Fibroblast of villous mesenchyme (primary cell): ENCODE measurements around the gene PRAF2. TPM values are rescaled to one million over a fixed set of nuclear protein-coding genes. Genes with fewer than 3 reads are reported as not detected.

Experiments
- DNase-seq: peaks from one replicate; pipeline ENCODE4 v3.0.0-alpha.2; 2010; ENCODE audit warnings: low read depth
- H3K4me3 ChIP-seq: 2 replicates; pipeline ENCODE4 v1.5.1; 2011; ENCODE audit warnings: low read depth, mild to moderate bottlenecking, low read length
- total RNA-seq: library from RNA; depleted of rRNA; stranded (reverse); fragments of >200 nt; gene quantifications from 2 replicates; pipeline ENCODE4 v1.2.3, GENCODE V29; 2012
- TF ChIP-seq, protein P1 (sequence below): IDR thresholded peaks from 2 replicates; pipeline ENCODE4 v1.5.1; 2012; ENCODE audit warnings: low read depth, mild to moderate bottlenecking, low read length; ENCODE audit not compliant: insufficient read depth

The PRAF2 gene
- total RNA-seq, 1 donor, result 15.1 TPM

DNA sequence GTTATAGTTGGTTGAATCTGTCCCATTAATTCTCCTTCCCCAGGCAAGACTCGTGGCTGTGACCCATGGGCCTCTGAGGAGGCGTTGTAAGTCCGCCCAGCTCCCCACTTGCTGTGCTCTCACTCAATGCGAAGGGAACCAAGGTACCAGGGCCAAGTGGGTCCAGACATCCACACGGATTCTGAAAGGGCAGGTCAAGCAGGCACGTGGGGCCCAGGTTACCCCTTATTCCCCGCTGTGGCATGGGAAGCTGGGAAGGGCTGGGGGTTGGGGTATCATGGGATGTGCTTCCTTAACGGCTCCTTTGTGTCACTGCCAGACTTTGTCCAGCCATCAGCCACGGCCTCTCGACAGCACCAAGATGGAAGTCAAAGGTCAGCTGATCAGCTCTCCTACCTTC lies 11.9 kb downstream of the PRAF2 start:
- no peak for DNase-seq
- H3K4me3 ChIP-seq, result no peak overlapping the region
- TF ChIP-seq, protein P1, sequence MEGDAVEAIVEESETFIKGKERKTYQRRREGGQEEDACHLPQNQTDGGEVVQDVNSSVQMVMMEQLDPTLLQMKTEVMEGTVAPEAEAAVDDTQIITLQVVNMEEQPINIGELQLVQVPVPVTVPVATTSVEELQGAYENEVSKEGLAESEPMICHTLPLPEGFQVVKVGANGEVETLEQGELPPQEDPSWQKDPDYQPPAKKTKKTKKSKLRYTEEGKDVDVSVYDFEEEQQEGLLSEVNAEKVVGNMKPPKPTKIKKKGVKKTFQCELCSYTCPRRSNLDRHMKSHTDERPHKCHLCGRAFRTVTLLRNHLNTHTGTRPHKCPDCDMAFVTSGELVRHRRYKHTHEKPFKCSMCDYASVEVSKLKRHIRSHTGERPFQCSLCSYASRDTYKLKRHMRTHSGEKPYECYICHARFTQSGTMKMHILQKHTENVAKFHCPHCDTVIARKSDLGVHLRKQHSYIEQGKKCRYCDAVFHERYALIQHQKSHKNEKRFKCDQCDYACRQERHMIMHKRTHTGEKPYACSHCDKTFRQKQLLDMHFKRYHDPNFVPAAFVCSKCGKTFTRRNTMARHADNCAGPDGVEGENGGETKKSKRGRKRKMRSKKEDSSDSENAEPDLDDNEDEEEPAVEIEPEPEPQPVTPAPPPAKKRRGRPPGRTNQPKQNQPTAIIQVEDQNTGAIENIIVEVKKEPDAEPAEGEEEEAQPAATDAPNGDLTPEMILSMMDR, result no peak

DNA sequence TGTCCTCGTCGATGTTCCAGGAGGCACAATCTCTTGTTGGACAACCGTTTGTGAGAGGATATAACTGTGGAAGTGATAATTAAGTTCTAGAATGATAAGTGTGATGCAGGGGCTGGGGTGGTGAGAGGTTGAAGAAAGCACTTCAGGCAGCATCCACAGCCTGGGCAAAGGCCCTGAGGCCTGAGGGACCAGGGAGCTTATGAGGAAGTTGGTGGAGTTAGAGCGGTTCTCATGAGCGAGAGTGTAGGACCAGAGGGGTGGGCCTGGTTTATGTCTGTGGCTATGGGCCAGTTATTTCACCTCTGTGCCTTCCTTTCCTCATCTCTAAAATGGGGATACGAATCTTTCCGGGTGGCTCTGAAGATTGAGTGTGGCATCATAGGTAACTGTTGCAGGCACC lies 12.3 kb downstream of the PRAF2 start:
- H3K4me3 ChIP-seq, result no peak overlapping the region
- no peak for DNase-seq
- TF ChIP-seq, protein P1, result no peak

DNA sequence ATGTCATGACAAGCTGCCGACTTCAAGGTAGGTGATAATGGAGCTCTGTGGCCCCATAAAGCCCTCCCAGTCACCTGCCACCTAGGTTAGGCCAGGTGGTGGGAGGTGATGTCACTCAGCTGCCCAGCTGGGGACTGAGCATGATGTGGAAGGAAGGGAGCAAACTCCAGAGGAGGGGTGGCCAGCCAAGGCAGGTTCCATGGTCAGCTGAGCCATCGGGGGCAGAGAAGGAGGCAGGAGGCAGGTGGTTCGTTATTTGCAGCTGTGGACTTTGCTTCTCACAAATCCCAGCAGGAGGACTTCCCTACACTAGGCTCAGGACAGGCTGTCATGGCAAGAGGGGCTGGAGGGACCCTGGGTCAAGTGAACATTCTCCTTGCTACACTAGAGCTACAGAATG lies 12.9 kb downstream of the PRAF2 start:
- H3K4me3 ChIP-seq, result no peak overlapping the region
- no peak for DNase-seq
- TF ChIP-seq, protein P1, result no peak

DNA sequence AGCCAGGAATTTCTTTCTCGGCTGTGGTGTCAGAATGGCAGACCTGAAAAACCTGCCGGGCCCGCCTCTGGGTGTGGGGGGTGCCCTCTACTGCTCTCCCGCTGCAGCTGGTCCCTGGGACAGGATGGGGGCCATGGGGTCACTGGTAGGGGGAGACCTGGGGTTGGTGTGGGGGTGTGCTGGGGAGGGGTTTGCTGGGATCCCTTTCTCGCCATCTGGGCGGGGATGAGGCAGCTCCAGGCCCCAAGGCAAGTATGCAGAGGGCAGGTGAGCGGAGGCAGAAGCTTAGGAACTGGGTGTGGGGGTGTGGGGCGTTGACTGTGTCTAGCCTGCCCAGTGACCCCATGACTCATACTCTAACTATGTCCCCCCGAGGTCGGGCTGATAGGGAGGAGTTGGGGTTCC lies 14.1 kb downstream of the PRAF2 start:
- no peak for DNase-seq
- TF ChIP-seq, protein P1, result no peak
- H3K4me3 ChIP-seq, result no peak overlapping the region

DNA sequence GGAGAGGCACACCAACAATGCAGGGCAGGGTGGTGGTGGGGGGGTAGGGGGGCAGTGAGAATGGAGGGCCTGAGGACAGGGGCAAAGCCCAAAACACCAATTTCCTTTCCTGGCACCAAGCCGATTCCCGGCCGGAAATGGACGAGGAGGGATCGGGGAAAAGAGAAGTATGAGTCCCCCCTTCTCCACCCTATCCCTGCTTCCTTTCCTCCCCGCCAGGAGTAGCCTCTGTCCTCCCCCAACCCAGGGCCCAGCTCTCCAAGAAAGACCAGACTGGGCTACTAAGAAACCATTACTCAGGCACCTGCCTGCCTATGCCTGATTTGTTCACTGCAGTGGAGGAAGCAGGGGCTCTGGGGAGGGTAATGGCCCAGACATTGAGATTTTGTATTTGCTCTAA lies 14.6 kb downstream of the PRAF2 start:
- no peak overlapping the region for H3K4me3 ChIP-seq
- TF ChIP-seq, protein P1, result no peak
- DNase-seq, result no peak

DNA sequence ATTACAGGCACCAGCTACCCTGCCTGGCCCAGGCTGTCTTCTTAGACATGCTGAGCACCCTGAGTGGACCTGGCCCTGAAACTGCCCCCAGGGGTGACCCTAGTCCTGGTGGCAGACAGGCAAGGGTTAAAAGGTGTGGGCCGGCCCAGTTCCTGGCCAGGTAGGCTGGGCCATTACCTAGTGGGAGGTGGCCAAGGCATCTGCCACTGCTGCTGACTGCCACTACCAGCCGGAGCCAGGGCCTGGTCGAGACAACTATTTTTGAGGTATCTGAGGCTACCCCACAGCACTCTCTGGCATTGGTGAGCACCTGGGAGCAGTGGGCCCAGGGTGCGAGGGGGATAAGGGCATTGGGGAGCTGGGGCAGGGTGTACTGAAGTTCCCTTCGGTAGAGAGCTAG lies 15.0 kb downstream of the PRAF2 start, which contains the start of gene CCDC120:
Gene CCDC120, plus strand, starts transcription at position 206 of the 400 bp plus-strand sequence. CDS start 3,043 bp downstream, outside the sequence.
- DNase-seq, result no peak
- TF ChIP-seq, protein P1, result no peak
- H3K4me3 ChIP-seq, result no peak within 1 kb of the TSS

DNA sequence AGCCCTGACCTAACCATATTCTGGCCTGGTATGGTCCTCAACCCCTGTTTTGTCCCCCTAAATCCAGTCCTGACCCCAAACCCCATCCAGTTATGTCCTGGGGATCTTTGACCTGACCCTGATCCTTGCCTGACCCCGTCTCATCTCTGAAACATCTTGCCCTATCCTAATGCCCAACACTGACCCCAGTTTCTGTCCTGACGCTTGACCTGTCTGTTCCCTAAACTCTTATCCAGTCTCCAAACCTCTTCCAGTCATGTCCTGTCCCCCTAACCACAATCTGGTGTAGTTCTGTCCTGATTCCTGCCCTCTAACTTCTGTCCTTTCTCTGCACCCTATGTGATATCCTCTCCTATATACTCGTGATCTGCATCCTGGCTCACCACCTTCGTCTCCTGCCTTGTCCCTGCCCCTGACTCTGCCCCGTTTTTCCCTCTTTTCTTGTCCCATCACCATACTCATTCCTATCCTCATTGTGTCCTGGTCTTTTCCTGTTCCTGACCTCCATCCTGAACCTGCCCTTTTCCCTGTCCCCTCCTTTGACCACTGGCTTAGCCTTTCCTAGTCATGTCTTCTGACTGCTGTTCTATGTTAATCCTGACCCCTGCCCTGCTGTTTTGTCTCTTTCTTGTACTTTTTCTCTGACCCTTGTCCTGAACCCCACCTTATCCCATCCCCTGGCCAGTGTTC lies 19.6 kb downstream of the PRAF2 start:
- no peak for DNase-seq
- TF ChIP-seq, protein P1, result no peak
- H3K4me3 ChIP-seq, result peak overlapping the region; percentile 62
